Skeletal muscle tissue (tissue), 4 donors: ENCODE results near the gene ATP5F1A. TPM values are rescaled to one million over a fixed set of nuclear protein-coding genes. Genes with fewer than 3 reads are reported as not detected.

Experiments
- H3K27ac ChIP-seq: one replicate; pipeline ENCODE4 v1.7.0; 2013; ENCODE audit warnings: mild to moderate bottlenecking, low read depth, low read length, inconsistent platforms
- H3K27me3 ChIP-seq, 3 donors: one replicate each; pipeline ENCODE4 v1.7.0; 2013; ENCODE audit warnings: low read length in 3 of 3; ENCODE audit not compliant: control insufficient read depth in 3 of 3, insufficient read depth in 3 of 3
- H3K36me3 ChIP-seq, 3 donors: one replicate each; pipeline ENCODE4 v1.7.0; 2013; ENCODE audit warnings: low read length in 3 of 3; ENCODE audit not compliant: control insufficient read depth in 3 of 3, insufficient read depth in 3 of 3
- H3K4me1 ChIP-seq, 3 donors: one replicate each; pipeline ENCODE4 v1.7.0; 2013; ENCODE audit warnings: low read length in 3 of 3, mild to moderate bottlenecking in 3 of 3; ENCODE audit not compliant: control insufficient read depth in 3 of 3, insufficient read depth in 3 of 3
- H3K4me3 ChIP-seq, 3 donors: one replicate each; pipeline ENCODE4 v1.7.0; 2013; ENCODE audit warnings: low read length in 3 of 3
- H3K9ac ChIP-seq, 3 donors: one replicate each; pipeline ENCODE4 v1.7.0; 2013; ENCODE audit warnings: low read length in 3 of 3, mild to moderate bottlenecking in 3 of 3, moderate library complexity in 2 of 3, low read depth in 1 of 3
- H3K9me3 ChIP-seq, 3 donors: one replicate each; pipeline ENCODE4 v1.7.0; 2013; ENCODE audit warnings: low read length in 3 of 3; ENCODE audit not compliant: control insufficient read depth in 3 of 3
- total RNA-seq: library from RNA; depleted of rRNA; stranded (reverse); fragments of >200 nt; gene quantifications from one replicate; pipeline ENCODE4 v1.2.3, GENCODE V29; 2014
- donor health status: Osteomylitis.

Gene ATP5F1A
- total RNA-seq, 1 donor from 2014 or later: 584 TPM

GRCh38 chr18:46067438-46068007 lies 30.6 kb downstream of the ATP5F1A start:
- H3K27ac ChIP-seq: no peak overlapping the region

GRCh38 chr18:46062781-46063180 lies 35.3 kb downstream of the ATP5F1A start:
- Histone ChIP-seq H3K4me3 (no peak overlapping the region), H3K9ac (no peak overlapping the region), H3K27me3 (no peaks in the 10 kb centered on the region), H3K27ac (no peak overlapping the region), H3K4me1 (peaks cover 0 to 2% (median 0%) of the 10 kb centered on the region in 3 donors), H3K36me3 (no peaks in the 10 kb centered on the region), H3K9me3 (no peaks in the 10 kb centered on the region)

More at GRCh38 chr18:46067438-46068007, 30.6 kb downstream of the ATP5F1A start:
- H3K4me1 ChIP-seq: peaks cover 13 to 18% (median 14%) of the 10 kb centered on the region in 3 donors
- no peaks in the 10 kb centered on the region for H3K27me3 ChIP-seq
- no peak overlapping the region for H3K4me3 ChIP-seq
- no peaks in the 10 kb centered on the region for H3K9me3 ChIP-seq
- no peak overlapping the region for H3K9ac ChIP-seq
- H3K36me3 ChIP-seq: no peaks in the 10 kb centered on the region

DNA sequence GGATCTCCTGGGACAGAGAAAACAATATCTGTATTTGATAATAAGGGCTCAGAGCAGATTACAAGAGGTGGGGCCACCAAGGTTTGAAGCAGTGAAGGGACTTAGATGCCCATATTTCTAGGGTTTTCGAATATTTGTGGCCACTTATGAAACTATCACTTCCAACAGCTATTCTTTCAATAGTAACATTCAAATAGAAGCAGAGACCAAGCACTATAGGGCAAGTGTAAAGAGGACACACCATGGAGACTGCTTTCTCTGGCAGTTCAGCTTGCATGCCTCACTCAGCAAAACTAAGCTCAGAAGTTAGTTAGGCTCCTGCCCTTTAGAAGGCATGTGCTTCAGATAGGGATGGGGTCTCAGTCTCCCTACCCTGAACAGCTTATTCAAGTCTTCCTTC lies 36.3 kb downstream of the ATP5F1A start:
- Histone ChIP-seq H3K36me3 (no peaks in the 10 kb centered on the region), H3K27ac (no peak overlapping the region), H3K27me3 (no peaks in the 10 kb centered on the region), H3K9ac (no peak overlapping the region), H3K9me3 (no peaks in the 10 kb centered on the region), H3K4me3 (no peak overlapping the region), H3K4me1 (peaks cover 0 to 2% (median 0%) of the 10 kb centered on the region in 3 donors)

DNA sequence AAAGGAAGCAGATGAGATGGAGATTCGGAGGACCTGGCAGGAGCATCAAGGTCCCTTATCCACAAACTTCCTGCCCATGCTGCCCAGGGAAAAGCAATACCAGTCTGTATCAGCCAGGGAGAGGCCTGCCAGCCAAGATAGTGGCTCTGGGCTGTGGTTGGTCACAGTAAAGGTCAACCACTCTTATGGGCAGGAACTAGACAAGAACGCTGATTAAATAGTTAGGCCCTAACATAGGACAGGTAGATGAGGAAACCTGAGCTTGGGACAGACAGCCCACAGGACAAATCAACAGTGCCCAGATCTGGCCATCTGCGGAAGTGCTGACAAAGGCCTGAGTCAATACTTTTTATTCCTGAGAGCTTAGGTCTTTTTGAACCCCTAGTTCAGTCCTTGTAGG lies 36.7 kb downstream of the ATP5F1A start:
- H3K27me3 ChIP-seq: no peaks in the 10 kb centered on the region
- H3K4me3 ChIP-seq: no peak overlapping the region
- H3K9ac ChIP-seq: no peak overlapping the region
- no peaks in the 10 kb centered on the region for H3K9me3 ChIP-seq
- H3K27ac ChIP-seq: no peak overlapping the region
- peaks cover 0 to 2% (median 0%) of the 10 kb centered on the region in 3 donors for H3K4me1 ChIP-seq
- H3K36me3 ChIP-seq: no peaks in the 10 kb centered on the region

DNA sequence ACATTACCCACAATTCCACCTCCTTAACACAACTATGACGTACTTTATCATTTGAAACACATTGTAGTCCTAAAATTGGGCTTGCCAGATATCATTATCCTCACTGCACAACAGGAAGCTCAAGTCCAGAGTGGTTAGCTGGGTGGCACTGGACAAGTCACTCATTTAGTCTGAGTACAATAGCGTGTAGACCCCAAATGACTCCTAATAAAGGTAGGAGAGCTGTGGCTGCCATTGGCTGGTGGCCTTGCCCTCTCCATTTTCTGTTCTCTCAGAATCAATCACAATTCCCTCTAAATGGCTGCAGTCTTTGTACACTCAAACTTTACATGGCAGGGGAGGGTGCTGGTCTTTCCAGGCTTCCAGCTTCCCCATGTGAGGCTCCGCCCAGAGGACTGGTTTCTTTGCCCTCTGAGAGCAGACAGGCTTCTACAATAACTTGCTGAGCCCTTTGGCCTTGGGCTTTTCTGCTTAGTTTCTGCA lies 37.7 kb downstream of the ATP5F1A start:
- peaks cover 0 to 4% (median 0%) of the 10 kb centered on the region in 3 donors for H3K4me1 ChIP-seq
- no peaks in the 10 kb centered on the region for H3K36me3 ChIP-seq
- H3K9ac ChIP-seq: no peak overlapping the region
- no peaks in the 10 kb centered on the region for H3K27me3 ChIP-seq
- no peaks in the 10 kb centered on the region for H3K9me3 ChIP-seq
- H3K4me3 ChIP-seq: no peak overlapping the region
- no peak overlapping the region for H3K27ac ChIP-seq

- Histone ChIP-seq H3K27me3 (no peaks in the 10 kb centered on the region), H3K9me3 (no peaks in the 10 kb centered on the region), H3K4me1 (peaks cover 4 to 9% (median 4%) of the 10 kb centered on the region in 3 donors), H3K36me3 (no peaks in the 10 kb centered on the region), H3K27ac (no peak overlapping the region), H3K9ac (no peak overlapping the region), H3K4me3 (no peak overlapping the region)
These were observed 42.3 kb downstream of the ATP5F1A start for GRCh38 chr18:46055838-46056230.

DNA sequence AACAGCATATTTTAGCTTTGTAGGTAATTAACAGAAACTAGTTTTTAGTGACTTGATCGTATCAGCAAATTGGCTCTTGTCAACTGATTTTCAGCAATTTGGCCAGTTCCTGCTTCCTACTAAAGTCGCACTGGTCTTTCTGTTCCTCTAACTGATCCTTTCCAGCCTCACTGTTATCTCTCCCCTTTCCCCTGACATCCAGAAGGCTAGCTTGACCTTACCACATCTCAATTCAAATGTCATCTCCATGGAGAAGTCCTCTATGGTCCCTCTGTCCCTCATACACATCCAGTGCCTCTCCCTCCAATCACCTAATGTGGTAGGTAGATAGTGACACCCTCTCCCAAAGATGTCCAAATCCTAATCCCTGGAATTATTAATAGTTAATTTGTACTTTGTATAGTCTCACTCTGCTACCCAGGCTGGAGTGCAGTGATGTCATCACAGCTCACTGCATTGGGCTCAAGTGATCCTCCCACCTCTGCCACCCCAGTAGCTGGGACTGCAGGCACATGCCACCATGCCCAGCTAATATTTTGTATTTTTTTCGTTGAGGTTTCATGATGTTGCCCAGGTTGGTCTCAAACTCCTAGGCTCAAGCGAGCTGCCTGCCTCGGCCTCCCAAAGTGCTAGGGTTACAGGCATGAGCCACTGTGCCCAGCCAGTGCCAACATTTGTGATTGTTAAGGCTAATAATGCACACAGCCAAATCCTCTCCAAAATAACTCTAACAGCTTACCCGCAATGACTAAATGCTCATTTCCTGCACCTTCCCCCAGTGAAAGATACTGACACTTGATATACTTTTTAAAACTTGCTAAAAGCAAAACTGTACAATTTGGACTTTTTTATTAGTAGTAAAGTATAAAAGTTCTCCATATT lies 42.9 kb downstream of the ATP5F1A start:
- H3K9ac ChIP-seq: no peak overlapping the region
- H3K36me3 ChIP-seq: no peaks in the 10 kb centered on the region
- no peaks in the 10 kb centered on the region for H3K9me3 ChIP-seq
- H3K27ac ChIP-seq: no peak overlapping the region
- H3K4me1 ChIP-seq: peaks cover 4 to 7% (median 4%) of the 10 kb centered on the region in 3 donors
- no peak overlapping the region for H3K4me3 ChIP-seq
- no peaks in the 10 kb centered on the region for H3K27me3 ChIP-seq

GRCh38 chr18:46053368-46054095 lies 44.6 kb downstream of the ATP5F1A start:
- Histone ChIP-seq H3K9ac (no peak overlapping the region), H3K27me3 (no peaks in the 10 kb centered on the region), H3K27ac (no peak overlapping the region), H3K9me3 (no peaks in the 10 kb centered on the region), H3K4me3 (no peak overlapping the region), H3K36me3 (no peaks in the 10 kb centered on the region), H3K4me1 (peaks cover 4 to 7% (median 4%) of the 10 kb centered on the region in 3 donors)

- no peaks in the 10 kb centered on the region for H3K36me3 ChIP-seq
- H3K9ac ChIP-seq: no peak overlapping the region
- no peaks in the 10 kb centered on the region for H3K9me3 ChIP-seq
- H3K27me3 ChIP-seq: no peaks in the 10 kb centered on the region
- H3K4me1 ChIP-seq: peaks cover 4 to 7% (median 4%) of the 10 kb centered on the region in 3 donors
- H3K4me3 ChIP-seq: no peak overlapping the region
- H3K27ac ChIP-seq: peak overlapping the region; percentile 40
These were observed 46.2 kb downstream of the ATP5F1A start for GRCh38 chr18:46051731-46052461.
